SK-N-SH (cell line): ENCODE results near the gene TTC31. TPM values are rescaled to one million over a fixed set of nuclear protein-coding genes. Genes with fewer than 3 reads are reported as not detected.
A peak's percentile ranks its signal among the peaks of the same experiment; 100 is the strongest.

Experiments
- CHD2 ChIP-seq: fragments of 150-350 bp; IDR thresholded peaks from 2 replicates; pipeline ENCODE4 v1.6.1; 2018; ENCODE audit warnings: low read length; ENCODE audit not compliant: partially characterized antibody
- ELF1 ChIP-seq: IDR thresholded peaks from 2 replicates; pipeline ENCODE4 v1.4.0; 2012
- EP300 ChIP-seq, 2 experiments: IDR thresholded peaks; 2 replicates each; pipeline versions ENCODE4 v1.4.0 to v1.6.1; 2012; ENCODE audit warnings: borderline replicate concordance in 1 of 2, low read depth in 1 of 2, low read length in 1 of 2
- FOSL2 ChIP-seq: IDR thresholded peaks from 2 replicates; pipeline ENCODE4 v1.4.0; 2012; ENCODE audit warnings: low read depth, mild to moderate bottlenecking, moderate library complexity, borderline replicate concordance
- FOXM1 ChIP-seq: IDR thresholded peaks from 2 replicates; pipeline ENCODE4 v1.4.0; 2012; ENCODE audit warnings: low read depth, mild to moderate bottlenecking
- GABPA ChIP-seq: IDR thresholded peaks from 2 replicates; pipeline ENCODE4 v1.4.0; 2012; ENCODE audit warnings: low read depth, mild to moderate bottlenecking
- GATA2 ChIP-seq: sonication (generic); formaldehyde crosslinking; IDR thresholded peaks from 2 replicates; pipeline ENCODE4 v1.5.0; 2020; ENCODE audit warnings: mild to moderate bottlenecking, missing genetic modification reagents
- JUND ChIP-seq: IDR thresholded peaks from 2 replicates; pipeline ENCODE4 v1.4.0; 2012
- MEF2A ChIP-seq: IDR thresholded peaks from 2 replicates; pipeline ENCODE4 v1.4.0; 2012; ENCODE audit warnings: low read depth, borderline replicate concordance
- NFIC ChIP-seq: IDR thresholded peaks from 2 replicates; pipeline ENCODE4 v1.4.0; 2012; ENCODE audit warnings: borderline replicate concordance
- POLR2AphosphoS5 ChIP-seq: IDR thresholded peaks from 2 replicates; pipeline ENCODE4 v1.6.1; 2012; ENCODE audit warnings: low read depth, low read length
- RAD21 ChIP-seq: IDR thresholded peaks from 2 replicates; pipeline ENCODE4 v1.6.1; 2012; ENCODE audit warnings: mild to moderate bottlenecking, low read length
- RCOR1 ChIP-seq: fragments of 150-350 bp; IDR thresholded peaks from 2 replicates; pipeline ENCODE4 v1.6.1; 2017; ENCODE audit warnings: antibody characterized with exemption, low read length
- RXRA ChIP-seq: IDR thresholded peaks from 2 replicates; pipeline ENCODE4 v1.4.0; 2012; ENCODE audit warnings: low read depth, mild to moderate bottlenecking, borderline replicate concordance
- SMC3 ChIP-seq: IDR thresholded peaks from 2 replicates; pipeline ENCODE4 v1.6.1; 2012; ENCODE audit warnings: low read depth, low read length, improper control_type of control experiment
- TAF1 ChIP-seq: IDR thresholded peaks from 2 replicates; pipeline ENCODE4 v1.6.1; 2012; ENCODE audit warnings: low read depth, mild to moderate bottlenecking, low read length, moderate library complexity, borderline replicate concordance
- TCF12 ChIP-seq: IDR thresholded peaks from 2 replicates; pipeline ENCODE4 v1.4.0; 2012
- TEAD4 ChIP-seq: IDR thresholded peaks from 2 replicates; pipeline ENCODE4 v1.4.0; 2012; ENCODE audit warnings: mild to moderate bottlenecking, borderline replicate concordance; ENCODE audit not compliant: insufficient read depth
- polyA plus RNA-seq, 3 experiments: library from polyadenylated mRNA; depleted of rRNA; stranded (reverse); fragments of >200 nt; gene quantifications; 2 replicates each; pipeline ENCODE4 v1.2.3, GENCODE V29; 2012
- TF ChIP-seq, protein P1 (sequence below): fragments of 200-600 bp; sonication (generic); IDR thresholded peaks from 2 replicates; pipeline ENCODE4 v1.6.1; 2017; ENCODE audit warnings: antibody characterized with exemption, mild to moderate bottlenecking, moderate library complexity
- TF ChIP-seq, protein P2 (sequence below): fragments of 150-350 bp; IDR thresholded peaks from 2 replicates; pipeline ENCODE4 v1.6.1; 2016; ENCODE audit warnings: mild to moderate bottlenecking, low read depth, low read length
- TF ChIP-seq, protein P3 (sequence below): IDR thresholded peaks from 2 replicates; pipeline ENCODE4 v1.6.1; 2012; ENCODE audit warnings: mild to moderate bottlenecking, low read depth, low read length, moderate library complexity
- TF ChIP-seq, protein P4 (sequence below): IDR thresholded peaks from 2 replicates; pipeline ENCODE4; 2012
- TF ChIP-seq, protein P5 (sequence below): IDR thresholded peaks from 2 replicates; pipeline ENCODE4 v1.4.0; 2012; ENCODE audit warnings: low read depth

The TTC31 gene
- polyA plus RNA-seq, 1 of the 3 experiments (the other 2 are of a cell fraction): 27.9 TPM

DNA sequence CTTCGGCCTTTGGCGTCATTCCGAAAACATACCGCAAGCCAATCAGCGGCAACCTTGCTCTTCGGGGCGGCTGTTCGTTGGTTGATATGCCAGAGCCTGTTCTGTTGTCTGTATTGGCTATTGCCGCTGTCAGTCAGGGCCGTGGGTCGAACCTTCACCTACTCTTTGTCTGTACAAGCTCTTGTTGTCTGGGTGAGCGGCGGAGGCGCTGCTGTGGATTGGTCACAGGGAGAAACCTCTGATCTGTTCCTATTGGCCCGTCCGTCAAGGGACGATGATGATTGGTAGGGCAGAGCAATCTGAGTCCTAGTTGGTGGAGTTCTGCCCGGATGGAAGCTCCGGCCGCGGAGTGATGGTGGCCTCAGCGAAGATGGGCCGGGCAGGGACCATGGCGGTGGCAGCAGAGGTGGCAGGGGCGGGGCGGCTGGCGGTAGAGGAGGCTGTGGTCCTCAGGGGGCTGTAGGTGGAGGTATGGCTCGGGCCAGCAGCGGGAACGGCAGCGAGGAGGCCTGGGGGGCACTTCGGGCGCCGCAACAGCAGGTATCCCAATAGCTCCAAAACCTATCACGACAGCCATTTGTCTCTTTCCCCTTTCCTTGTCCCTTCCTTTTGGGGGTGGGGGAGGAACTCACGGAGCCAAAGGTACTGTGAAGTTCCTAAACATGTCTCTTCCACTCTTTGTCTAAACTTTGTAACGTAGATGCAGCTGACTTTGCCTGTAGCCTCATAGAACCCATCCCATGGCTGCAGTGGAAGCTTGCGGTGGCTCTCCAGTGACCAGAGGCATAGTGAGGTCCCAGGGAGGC, 24.5 kb upstream of the TTC31 start, which contains the start of gene WBP1 (continued):
- TF ChIP-seq POLR2AphosphoS5 (peak; percentile 21), NFIC (no peak), SMC3 (no peak), RAD21 (no peak), FOXM1 (no peak), GATA2 (CRISPR knock-in tag) (no peak), TCF12 (no peak), TEAD4 (no peak), JUND (no peak), TAF1 (peak; percentile 55), RCOR1 (no peak), EP300 (IDR thresholded peaks at IDR 0.05; ENCODE audit: borderline replicate concordance in 1 of 2, low read depth in 1 of 2, low read length in 1 of 2) (no peak), ELF1 (peak; percentile 6; the same call in 1 of the 2 replicates), GABPA (peak; percentile 35; the same call in 1 of the 2 replicates), RXRA (no peak), CHD2 (peak; percentile 86), FOSL2 (no peak), MEF2A (no peak)
- TF ChIP-seq, protein P1, sequence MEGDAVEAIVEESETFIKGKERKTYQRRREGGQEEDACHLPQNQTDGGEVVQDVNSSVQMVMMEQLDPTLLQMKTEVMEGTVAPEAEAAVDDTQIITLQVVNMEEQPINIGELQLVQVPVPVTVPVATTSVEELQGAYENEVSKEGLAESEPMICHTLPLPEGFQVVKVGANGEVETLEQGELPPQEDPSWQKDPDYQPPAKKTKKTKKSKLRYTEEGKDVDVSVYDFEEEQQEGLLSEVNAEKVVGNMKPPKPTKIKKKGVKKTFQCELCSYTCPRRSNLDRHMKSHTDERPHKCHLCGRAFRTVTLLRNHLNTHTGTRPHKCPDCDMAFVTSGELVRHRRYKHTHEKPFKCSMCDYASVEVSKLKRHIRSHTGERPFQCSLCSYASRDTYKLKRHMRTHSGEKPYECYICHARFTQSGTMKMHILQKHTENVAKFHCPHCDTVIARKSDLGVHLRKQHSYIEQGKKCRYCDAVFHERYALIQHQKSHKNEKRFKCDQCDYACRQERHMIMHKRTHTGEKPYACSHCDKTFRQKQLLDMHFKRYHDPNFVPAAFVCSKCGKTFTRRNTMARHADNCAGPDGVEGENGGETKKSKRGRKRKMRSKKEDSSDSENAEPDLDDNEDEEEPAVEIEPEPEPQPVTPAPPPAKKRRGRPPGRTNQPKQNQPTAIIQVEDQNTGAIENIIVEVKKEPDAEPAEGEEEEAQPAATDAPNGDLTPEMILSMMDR: no peak
- TF ChIP-seq, protein P2, sequence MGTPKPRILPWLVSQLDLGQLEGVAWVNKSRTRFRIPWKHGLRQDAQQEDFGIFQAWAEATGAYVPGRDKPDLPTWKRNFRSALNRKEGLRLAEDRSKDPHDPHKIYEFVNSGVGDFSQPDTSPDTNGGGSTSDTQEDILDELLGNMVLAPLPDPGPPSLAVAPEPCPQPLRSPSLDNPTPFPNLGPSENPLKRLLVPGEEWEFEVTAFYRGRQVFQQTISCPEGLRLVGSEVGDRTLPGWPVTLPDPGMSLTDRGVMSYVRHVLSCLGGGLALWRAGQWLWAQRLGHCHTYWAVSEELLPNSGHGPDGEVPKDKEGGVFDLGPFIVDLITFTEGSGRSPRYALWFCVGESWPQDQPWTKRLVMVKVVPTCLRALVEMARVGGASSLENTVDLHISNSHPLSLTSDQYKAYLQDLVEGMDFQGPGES: peak; percentile 86
- TF ChIP-seq, protein P3, sequence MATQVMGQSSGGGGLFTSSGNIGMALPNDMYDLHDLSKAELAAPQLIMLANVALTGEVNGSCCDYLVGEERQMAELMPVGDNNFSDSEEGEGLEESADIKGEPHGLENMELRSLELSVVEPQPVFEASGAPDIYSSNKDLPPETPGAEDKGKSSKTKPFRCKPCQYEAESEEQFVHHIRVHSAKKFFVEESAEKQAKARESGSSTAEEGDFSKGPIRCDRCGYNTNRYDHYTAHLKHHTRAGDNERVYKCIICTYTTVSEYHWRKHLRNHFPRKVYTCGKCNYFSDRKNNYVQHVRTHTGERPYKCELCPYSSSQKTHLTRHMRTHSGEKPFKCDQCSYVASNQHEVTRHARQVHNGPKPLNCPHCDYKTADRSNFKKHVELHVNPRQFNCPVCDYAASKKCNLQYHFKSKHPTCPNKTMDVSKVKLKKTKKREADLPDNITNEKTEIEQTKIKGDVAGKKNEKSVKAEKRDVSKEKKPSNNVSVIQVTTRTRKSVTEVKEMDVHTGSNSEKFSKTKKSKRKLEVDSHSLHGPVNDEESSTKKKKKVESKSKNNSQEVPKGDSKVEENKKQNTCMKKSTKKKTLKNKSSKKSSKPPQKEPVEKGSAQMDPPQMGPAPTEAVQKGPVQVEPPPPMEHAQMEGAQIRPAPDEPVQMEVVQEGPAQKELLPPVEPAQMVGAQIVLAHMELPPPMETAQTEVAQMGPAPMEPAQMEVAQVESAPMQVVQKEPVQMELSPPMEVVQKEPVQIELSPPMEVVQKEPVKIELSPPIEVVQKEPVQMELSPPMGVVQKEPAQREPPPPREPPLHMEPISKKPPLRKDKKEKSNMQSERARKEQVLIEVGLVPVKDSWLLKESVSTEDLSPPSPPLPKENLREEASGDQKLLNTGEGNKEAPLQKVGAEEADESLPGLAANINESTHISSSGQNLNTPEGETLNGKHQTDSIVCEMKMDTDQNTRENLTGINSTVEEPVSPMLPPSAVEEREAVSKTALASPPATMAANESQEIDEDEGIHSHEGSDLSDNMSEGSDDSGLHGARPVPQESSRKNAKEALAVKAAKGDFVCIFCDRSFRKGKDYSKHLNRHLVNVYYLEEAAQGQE: no peak
- TF ChIP-seq, protein P4, sequence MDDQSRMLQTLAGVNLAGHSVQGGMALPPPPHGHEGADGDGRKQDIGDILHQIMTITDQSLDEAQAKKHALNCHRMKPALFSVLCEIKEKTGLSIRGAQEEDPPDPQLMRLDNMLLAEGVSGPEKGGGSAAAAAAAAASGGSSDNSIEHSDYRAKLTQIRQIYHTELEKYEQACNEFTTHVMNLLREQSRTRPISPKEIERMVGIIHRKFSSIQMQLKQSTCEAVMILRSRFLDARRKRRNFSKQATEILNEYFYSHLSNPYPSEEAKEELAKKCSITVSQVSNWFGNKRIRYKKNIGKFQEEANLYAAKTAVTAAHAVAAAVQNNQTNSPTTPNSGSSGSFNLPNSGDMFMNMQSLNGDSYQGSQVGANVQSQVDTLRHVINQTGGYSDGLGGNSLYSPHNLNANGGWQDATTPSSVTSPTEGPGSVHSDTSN: peak; percentile 99
- TF ChIP-seq, protein P5, sequence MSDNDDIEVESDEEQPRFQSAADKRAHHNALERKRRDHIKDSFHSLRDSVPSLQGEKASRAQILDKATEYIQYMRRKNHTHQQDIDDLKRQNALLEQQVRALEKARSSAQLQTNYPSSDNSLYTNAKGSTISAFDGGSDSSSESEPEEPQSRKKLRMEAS: peak; percentile 39; the same call in 1 of the 2 replicates
